Measurements from ENCODE around the gene KIRREL1.

The KIRREL1 gene

DNA sequence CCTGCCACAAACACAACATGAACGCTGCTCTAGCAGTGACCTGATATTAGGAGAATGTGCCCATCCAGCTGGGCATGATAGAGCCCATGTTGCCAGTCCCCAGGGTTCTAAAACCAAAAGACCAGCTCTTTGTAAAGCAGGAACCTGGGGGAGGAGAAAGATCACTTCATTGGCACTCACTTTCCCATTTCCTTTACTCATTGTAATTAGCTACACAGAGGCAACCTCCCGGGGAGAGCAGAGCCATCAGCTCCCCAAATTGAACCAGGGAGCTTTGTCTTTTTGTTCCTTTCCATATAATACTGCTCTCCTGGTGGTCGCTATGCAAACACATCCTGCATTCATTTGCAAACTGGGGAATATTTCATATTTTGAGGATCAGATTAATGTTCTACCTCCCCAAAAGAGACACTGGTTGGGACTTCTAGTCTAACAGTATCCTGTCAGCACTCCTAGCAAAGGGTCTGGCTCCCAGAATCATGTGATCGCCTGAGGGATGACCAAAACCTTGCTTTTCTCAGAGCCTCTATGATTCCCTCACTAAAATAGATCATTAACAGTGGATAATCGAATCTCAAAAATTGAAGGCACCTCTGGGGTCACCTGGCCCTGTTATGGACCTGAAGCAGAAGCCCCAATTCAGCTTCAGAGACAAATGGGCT lies 110.5 kb downstream of the KIRREL1 start:
- TF ChIP-seq, protein P1, sequence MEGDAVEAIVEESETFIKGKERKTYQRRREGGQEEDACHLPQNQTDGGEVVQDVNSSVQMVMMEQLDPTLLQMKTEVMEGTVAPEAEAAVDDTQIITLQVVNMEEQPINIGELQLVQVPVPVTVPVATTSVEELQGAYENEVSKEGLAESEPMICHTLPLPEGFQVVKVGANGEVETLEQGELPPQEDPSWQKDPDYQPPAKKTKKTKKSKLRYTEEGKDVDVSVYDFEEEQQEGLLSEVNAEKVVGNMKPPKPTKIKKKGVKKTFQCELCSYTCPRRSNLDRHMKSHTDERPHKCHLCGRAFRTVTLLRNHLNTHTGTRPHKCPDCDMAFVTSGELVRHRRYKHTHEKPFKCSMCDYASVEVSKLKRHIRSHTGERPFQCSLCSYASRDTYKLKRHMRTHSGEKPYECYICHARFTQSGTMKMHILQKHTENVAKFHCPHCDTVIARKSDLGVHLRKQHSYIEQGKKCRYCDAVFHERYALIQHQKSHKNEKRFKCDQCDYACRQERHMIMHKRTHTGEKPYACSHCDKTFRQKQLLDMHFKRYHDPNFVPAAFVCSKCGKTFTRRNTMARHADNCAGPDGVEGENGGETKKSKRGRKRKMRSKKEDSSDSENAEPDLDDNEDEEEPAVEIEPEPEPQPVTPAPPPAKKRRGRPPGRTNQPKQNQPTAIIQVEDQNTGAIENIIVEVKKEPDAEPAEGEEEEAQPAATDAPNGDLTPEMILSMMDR (IDR thresholded peaks at IDR 0.05), result no peak
- Histone ChIP-seq H3K4me3 (no peak overlapping the region), H3K27ac (no peak overlapping the region)
- no peak for DNase-seq (ENCODE audit: low spot score)

DNA sequence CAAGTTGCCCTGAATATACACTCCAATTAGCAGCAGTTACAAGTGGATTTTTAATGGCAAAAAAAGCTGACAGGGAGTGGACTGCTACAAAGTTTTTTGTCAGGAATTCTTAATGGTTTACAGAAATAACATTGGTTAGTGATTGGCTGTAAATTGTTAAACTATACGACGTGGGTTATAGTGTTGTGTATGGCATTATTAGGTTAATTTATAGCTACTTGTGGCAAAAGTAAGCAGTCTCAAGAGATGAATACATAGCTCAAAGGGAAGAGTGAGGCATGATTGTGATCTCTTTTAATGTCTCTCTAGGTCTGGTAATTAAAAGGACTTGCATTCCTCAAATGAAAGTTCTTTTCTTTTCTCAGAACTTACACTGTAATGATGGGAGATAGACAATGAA lies 111.4 kb downstream of the KIRREL1 start:
- Histone ChIP-seq H3K4me3 (no peak overlapping the region), H3K27ac (no peak overlapping the region)
- TF ChIP-seq, protein P1 (IDR thresholded peaks at IDR 0.05), result no peak
- DNase-seq (ENCODE audit: low spot score), result no peak

DNA sequence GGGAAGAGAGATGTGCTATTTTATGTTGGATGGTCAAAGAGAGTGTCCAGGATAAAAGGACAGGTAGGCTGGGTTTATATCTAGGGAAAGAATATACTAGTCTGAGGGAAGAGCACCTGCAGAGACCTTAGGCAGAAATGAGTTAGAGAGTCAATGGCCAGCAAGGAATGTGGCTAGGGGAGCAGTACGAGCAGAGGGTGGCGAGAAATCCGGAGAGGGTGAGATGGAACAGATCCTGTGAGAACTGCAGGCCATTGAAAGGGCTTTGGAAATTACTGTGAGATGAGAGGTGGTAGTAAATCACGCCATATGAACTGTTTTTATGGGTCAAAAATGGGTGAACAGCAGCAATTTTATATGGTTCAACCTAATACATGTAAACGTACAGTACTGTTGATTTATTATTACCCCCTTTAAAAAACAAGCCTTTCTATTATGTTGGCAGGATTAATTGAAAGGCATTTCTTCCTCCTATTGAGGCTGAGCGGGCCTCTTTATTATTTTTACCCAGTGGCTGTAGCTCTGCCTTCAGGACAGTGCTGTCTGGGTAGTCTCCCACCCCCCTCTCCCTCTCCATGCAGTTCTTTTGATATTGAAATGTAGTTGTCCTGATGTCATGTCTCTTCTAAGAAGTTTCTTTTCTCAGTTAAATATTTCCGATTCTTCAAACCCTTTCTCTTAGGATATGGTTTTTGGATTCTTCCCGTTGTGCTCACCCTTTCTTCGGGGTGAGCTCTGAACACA lies 112.1 kb downstream of the KIRREL1 start:
- Histone ChIP-seq H3K27ac (no peak overlapping the region), H3K4me3 (no peak overlapping the region)
- no peak for DNase-seq (ENCODE audit: low spot score)
- TF ChIP-seq, protein P1 (IDR thresholded peaks at IDR 0.05), result no peak

DNA sequence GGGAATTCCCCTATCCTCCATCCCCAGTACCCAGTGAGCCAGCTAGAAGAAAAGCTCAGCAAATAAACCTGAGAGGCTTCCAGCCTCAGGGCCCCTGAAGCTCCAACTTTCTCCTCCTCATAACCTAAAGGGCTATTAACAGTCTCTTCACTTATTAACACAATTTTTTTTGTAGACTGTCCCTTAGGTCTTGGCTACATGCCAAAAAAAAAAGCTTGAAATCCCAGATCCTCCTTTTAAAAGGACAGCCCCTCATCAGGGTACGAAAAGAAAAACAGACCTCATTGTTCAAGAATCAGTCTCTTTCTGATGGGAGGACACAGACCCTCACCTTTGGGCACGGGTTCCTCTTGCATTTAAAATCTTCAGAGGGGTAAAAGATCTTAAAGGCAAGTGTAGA lies 114.5 kb downstream of the KIRREL1 start:
- no peak for DNase-seq (ENCODE audit: low spot score)
- Histone ChIP-seq H3K27ac (no peak overlapping the region), H3K4me3 (no peak overlapping the region)
- TF ChIP-seq, protein P1 (IDR thresholded peaks at IDR 0.05), result no peak

DNA sequence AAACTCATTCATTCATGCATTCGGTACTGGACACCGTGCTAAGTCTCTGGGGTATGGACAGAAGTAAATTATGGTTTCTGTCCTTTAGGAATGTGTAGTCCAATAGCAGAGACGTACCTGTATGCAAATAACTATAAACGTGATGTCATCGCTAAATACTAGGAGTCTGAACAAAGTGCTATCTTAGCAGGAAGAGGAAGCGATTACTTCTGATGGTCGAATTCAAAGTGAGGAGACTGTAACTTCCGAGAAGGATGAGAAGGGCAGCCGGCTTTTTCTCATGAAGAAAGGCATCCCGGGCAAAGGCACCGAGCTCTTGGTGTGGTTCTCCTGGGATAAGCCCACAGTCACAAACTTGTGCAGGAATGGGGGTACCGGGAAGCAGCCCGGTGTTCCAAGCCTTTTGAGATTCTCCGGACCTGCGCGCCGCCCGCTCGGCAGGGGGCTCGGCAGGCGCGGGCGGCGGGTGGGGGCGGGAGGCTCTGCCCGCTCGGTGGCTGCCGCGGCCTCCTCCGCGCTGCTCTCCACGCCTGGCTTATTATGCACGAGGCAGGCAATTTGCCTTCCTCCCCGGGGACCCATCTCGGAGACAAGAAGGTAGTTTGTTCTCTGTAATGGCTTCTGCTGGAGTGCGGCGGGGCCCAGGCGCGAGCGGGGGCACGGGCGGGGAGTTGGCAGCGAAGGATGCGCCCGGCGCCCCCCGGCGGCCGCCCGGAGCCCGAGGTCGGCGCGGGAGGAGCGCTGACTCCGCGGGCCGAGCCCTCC lies 119.7 kb downstream of the KIRREL1 start:
- Histone ChIP-seq H3K27ac (no peak overlapping the region), H3K4me3 (peak overlapping the region; percentile 75)
- TF ChIP-seq, protein P1 (IDR thresholded peaks at IDR 0.05), result no peak
- peak; percentile 62 for DNase-seq (ENCODE audit: low spot score)

DNA sequence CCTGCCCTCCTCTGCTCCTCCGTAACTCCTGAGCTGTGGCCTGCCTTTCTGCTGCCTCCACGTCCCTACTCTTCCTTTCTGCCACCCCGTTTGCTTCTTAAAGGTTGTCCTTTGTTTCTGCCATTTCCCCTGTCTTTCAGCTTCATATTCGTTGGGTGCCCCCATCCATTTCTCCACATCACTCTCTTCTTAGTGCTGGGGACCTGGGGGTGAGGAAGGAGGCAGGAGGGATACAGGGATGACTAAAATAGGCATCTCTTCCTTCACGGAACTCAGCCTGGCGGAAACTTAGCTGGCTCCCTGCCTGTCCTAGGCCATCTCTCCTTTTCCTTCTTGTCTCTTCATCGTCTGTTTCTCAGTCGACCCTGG lies 120.3 kb downstream of the KIRREL1 start:
- TF ChIP-seq, protein P1 (IDR thresholded peaks at IDR 0.05), result no peak
- H3K27ac ChIP-seq, result no peak overlapping the region
- H3K4me3 ChIP-seq, result peak overlapping the region; percentile 75
- no peak for DNase-seq (ENCODE audit: low spot score)
